Stimulated activated CD8-positive, alpha-beta memory T cell treated with anti-CD3 and anti-CD28 coated beads, Interleukin-12 subunit alpha, Interleukin-12 subunit beta, amount 100 ng/mL, for 1 hour (primary cell): Measurements from ENCODE around the gene LGALS16.
"Not testable (repeated sequence)": the region's sequence is repeated elsewhere in the genome, so short reads cannot be mapped to it uniquely, and the experiment has no call there.

Experiments used
- DNase-seq: peaks from one replicate; pipeline ENCODE4 v3.0.0-alpha.2; 2020; ENCODE audit warnings: low read depth

The LGALS16 gene, protein sequence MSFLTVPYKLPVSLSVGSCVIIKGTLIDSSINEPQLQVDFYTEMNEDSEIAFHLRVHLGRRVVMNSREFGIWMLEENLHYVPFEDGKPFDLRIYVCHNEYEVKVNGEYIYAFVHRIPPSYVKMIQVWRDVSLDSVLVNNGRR

DNA sequence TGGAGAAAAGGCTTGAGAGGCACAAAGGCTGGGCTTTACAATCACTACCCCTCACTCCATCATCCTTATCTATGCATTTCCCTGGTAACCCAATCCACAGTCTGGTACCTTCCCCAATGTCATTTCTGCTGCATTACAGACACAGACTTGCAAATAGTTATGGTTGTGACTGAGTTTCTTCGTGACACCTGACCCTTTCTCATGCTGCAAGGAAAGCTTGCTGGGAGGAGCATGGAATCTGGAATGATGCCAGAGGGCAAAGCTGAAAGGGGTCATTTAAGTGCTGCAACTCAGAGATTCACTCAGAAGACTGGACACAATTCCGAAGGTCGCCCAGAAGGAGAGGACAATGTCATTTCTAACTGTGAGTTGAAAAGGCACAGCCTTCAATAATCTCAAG is at the start of gene LGALS16:
Gene LGALS16 (plus strand): TSS at position 301 of the 400 bp plus-strand sequence. CDS start 49 bp downstream, at position 350.
- DNase-seq = no peak

DNA sequence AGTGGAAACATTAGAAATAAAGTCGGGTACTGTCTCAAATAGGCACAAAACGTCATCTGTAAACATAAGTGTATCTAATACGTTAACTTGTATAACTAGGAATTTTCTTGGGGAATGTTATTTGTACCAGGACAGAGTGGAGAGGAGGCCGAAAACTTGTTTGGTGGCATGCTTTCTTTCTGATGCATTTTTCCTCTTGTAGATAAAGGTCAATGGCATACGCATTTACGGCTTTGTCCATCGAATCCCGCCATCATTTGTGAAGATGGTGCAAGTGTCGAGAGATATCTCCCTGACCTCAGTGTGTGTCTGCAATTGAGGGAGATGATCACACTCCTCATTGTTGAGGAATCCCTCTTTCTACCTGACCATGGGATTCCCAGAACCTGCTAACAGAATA is 48.7 kb upstream of the LGALS16 start:
- DNase-seq = no peak

DNA sequence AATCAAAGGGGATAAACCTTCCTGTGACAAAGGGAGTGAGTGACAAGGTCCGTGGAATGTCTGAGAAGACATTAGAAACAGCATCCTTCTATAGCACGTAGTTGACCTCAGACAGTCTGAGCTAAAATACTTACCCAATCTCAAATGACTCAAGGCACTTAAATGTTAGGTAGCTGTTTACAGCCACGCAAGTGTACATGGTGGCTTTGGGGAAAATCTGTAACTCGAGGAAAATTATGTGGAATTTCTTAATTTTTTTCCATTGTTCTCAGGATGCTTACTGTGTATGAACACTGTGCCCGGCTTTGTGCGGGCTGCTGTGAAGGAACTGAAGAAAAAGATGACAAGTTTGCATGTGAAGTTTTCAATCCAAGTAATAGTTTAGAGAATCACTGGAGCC is 48.2 kb upstream of the LGALS16 start:
- no peak for DNase-seq

DNA sequence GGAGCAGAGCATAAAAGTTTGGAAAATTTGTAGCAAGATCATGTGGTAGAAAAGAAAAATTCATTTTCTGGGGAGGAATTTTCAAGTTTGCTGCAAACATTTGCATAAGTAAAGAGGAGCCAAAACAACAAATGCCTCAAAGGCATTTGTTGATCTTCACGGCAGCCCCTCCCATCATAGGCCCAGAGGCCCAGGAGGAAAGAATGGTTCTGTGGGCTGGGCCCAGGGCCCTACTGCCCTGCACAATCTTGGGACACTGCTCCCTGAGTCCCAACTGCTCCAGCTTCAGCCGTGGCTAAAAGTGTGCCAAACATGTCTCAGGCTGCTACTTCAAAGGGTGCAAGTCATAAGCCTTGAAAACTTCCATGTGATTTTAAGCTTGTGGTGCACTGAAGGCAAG is 42.1 kb upstream of the LGALS16 start:
- no peak for DNase-seq

DNA sequence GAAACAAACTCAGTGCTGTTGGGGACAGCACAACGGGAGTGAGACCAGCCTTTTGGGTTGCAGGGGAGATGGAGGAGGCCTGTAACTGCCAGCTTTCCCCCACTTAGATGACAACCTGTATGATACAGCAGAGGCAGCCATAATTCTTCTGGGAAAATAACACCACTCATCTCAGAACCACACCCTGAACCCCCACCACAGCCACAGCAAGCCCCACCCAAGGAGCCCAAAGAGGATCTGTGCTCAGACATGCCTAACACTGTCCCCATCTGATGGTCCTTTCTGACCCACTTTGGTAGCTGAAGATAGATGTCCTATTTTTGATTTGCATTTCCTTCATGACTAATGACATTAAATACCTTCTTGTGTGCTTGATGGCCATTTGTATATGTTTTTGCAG is 38.0 kb upstream of the LGALS16 start:
- no peak for DNase-seq

DNA sequence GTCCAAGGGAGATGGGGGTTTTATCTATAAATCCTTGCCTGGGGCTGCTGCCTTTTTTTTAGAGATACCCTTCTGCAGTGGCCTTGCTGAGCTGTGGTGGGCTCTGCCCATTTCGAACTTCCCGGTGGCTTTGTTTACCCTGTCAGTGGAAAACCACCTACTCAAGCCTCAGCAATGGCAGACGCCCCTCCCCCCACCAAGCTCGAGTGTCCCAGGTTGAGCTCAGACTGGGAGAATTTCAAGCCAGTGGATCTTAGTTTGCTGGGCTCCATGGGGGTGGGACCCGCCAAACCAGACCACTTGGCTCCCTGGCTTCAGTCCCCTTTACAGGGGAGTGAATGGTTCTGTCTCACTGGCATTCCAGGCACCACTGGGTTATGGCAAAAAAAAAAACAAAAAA is 31.8 kb upstream of the LGALS16 start:
- DNase-seq = no peak

DNA sequence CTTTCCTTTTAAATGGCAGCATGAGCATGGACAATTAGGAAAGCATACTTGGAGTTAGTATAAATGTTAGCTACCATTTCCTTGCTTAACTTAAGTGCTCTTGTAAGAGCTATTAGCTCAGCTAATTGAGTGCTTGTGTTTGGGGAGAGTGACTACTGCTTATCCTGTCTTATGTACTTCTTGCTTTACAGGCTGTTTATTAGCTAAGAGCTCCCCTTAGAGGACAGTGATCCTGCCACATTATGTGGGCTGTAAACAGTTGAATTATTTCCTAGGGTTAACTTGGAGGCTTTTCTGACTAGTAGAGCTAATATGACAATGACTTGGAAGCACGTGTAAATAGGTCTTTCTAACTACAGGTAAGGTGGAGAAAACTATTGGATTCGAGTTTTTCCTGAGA is 28.1 kb upstream of the LGALS16 start:
- DNase-seq = not testable (repeated sequence)

DNA sequence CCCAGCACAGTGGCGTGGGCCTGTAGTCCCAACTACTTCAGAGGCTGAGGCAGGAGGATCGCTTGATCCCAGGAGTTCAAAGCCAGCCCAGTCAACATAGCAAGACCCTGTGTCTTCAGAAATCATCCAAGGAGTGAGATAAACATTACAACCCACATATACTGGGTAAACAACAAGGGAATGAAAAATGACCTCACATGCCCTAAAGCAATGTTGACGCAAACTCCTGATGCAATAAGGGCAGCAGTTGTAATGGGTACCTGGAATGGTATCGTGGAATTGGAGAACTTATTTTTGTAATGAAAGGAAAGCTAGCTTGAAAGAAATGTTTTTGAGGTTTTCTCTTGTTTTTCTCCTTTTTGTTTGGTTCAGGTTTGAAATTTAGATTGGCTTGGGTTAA is 24.5 kb upstream of the LGALS16 start:
- DNase-seq = no peak

DNA sequence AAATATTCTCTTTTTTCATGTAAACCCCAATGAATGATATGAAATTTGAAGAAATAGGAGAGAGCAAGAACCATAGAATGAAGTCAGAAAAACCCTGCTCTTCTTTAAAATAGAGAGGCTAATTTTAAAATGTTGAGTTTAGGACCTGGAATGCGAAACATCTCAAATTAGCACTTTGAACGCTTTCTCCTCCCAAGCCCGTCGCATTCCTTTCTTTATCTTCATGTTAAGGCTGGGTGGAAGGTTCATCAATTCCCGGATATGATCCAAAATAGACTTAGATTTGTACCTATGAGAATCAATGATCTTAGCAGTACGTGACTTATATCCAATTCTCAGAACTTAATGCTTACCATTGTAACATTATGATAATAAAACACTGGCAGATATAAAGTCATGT is 24.1 kb upstream of the LGALS16 start:
- DNase-seq = no peak

DNA sequence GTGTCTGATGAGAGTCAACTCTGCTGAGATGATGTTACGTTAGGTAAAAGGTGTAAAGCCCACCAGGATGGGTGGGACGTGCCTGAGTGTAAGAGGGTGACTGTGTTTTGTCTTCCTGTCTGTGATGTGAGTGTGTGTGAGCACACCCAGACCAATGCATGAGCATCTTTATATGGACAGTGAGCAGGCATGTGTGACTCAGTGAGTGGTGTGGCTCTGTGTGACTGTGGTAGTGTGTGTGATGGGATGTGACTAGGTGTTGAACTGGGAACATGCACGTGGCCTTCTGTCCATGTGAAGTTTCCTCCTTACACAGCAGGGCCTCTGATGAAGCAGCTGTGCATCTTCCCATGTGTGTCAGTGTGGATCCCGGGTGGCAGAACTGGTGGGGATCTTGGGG is 17.8 kb upstream of the LGALS16 start:
- no peak for DNase-seq

DNA sequence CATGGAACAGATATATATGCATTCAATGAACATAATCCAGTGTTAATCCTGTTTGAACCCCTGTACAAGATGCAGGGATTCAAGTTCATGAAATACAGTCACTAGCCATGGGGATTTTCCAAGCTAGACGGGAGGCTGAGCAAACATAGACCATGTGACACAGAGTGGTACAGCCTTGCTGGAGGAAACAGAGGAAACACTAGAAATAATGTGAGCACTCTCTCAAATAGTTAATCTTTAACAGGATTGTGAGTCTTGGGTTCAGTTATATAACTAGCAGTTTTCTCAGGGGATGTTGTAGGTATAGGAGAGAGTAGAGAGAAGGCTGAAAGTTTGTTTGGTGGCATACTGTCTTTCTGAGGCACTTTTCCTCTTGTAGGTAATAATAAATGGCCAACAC is 13.9 kb upstream of the LGALS16 start:
- no peak for DNase-seq

DNA sequence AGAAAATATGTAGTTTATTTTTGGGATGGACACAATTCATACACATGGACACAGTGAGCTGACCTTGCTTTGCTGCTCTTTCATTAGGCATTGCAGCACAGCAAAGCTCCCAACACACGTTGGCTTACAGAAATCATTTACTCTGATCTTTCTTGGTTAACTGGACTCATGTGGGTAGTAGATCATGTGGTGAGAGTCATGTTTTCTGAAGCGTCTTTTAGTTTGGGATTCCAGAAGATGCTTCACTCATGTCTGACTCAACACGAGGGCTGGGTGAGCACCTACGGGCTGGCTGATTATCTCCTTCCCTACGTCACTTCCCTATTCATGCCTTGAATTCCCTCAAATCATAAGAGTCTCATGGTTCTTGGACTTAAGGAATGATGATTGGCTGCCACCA is 12.1 kb upstream of the LGALS16 start:
- DNase-seq = no peak

DNA sequence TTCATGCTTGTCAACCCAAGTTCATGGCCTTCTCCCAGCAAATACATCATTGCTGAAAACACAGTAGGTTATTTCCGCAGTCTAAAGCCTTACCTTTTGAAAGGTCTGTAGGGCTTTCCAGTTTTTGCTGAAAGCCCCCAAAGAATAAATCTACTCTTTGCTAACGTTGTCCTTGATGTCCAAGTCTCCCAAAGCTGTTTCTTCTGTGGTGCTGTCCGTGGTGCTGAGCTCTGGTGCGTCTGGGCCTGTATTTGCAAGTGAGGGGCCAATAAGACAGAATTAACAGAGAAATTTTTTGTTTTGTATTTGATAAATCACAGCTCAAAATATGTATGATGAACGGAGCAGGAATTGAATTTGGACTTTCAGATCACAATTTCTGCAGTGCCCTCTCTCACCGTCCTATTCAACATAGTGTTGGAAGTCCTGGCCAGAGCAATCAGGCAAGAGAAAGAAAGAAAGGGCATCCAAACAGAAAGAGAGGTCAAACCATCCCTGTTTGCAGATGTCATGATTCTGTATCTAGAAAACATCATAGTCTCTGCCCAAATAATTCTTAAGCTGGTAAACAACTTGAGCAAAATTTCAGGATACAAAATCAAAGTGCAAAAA is 9.8 kb upstream of the LGALS16 start:
- DNase-seq = no peak

DNA sequence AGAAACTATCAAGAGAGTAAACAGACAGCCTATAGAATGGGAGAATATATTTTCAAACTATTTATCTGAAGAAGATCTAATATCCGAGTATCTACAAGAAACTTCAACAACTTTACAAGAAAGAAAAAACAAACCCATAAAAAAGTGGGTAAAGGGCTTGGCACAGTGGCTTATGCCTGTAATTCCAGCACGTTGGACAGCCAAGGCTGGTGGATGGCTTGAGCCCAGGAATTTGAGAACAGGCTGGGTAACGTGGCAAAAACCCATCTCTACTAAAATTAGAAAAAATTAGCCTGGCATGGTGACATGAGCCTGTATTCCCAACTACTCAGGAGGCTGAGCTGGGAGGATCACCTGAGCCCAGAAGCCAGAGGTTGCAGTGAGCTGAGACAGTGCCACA is 7.8 kb upstream of the LGALS16 start:
- DNase-seq = no peak

DNA sequence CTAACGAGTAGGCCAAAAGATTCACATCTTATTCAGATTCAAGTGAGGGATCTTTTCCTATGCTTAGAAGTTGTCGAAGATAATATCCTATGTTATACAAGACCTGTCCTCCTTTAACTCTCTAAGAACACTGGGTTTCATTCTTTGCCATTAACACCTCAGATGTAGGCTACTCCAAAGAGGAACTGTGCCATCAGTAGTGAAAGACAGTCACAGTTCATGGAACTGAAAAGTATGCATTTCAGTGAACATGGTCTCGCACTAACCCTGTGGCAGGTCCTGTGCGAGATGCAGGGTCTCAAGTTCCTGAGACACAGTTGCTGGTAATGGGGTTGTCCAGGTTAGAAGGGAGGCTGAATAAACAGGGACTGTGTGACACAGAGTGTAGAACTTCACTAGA is 4.1 kb downstream of the LGALS16 start:
- DNase-seq = no peak

DNA sequence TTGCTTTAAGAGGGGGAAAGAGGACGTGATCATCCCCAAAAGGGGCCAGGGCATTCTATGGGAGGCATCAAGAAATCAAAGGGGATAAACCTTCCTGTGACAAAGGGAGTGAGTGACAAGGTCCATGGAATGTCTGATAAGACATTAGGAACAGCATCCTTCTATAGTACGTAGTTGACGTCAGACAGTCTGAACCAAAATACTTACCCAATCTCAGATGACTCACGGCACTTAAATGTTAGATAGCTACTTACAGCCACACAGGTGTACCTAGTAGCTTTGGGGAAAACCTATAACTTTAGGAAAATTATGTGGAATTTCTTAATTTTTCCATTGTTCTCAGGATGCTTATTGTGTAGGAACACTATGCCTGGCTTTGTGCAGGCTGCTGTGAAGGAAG is 4.9 kb downstream of the LGALS16 start:
- DNase-seq = no peak

DNA sequence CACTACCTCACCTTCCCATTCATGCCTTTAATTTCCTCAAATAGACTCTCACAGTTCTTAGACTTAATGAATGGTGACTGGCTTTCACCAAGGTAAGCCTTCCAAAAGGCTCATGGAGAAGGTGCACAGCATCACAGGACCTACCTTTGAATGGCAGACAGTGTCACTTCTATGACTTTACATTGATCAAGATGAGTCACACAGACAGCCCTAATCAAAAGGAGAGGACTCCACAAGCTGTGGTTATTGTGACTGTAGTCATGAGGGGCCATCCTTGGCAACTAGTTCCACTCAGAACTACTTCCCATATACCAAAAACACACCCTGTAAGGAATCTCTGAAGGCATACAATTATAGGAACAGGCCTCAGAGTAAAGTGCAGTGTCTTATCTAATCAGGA is 5.9 kb downstream of the LGALS16 start:
- DNase-seq = no peak

DNA sequence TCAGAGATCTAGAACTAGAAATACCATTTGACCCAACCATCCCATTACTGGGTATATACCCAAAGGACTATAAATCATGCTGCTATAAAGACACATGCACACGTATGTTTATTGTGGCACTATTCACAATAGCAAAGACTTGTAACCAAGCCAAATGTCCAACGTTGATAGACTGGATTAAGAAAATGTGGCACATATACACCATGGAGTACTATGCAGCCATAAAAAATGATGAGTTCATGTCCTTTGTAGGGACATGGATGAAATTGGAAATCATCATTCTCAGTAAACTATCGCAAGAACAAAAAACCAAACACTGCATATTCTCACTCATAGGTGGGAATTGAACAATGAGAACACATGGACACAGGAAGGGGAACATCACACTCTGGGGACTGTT is 14.1 kb downstream of the LGALS16 start:
- DNase-seq = not testable (repeated sequence)

DNA sequence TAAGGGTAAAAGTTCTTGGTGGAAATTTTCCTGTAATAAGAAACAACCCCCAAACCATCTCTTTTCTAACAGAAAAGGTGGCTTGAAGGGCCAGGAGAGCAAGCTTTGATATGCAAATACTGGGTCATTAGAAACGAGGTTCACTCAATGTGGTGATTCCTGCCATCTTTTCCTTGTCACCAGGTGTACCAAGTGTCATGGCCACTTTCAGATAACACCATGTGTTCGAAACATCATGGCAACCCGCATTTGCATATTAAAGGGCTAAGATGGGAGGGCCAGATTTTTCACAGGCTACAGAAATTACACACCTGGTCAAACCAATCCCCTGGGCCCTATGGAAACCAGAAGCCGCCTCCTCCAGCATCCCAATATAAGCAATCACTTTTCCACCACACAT is 15.3 kb downstream of the LGALS16 start:
- DNase-seq = no peak

DNA sequence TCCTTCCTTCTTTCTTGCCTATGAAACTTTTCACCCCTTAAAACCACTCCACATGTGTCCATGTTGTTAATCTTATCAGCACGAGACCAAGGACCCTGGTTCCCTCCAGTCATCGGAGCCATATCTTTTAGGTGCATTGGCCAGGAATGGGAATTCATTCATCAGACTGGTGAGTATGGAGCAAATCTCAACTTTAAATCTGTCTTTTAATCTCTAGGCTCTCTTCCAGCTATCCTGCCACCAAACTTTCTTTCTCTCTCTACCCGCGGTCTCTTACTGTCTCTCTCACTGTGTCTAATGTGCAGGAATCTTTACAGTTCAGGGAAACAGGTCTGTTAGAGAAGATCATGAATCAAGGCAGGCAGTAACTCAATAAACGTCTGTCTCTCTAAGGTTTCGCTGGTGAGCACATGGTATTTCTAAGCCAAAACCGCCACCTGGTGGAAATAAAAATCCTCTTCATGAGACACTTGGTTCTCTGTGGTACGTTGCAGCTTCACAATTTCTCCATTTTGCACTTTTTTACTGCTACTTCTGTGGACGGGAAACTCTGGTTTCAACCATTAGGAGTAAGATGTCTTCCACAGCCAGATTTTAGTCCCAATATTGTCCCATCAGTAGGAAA is 16.1 kb downstream of the LGALS16 start:
- DNase-seq = peak; percentile 20

DNA sequence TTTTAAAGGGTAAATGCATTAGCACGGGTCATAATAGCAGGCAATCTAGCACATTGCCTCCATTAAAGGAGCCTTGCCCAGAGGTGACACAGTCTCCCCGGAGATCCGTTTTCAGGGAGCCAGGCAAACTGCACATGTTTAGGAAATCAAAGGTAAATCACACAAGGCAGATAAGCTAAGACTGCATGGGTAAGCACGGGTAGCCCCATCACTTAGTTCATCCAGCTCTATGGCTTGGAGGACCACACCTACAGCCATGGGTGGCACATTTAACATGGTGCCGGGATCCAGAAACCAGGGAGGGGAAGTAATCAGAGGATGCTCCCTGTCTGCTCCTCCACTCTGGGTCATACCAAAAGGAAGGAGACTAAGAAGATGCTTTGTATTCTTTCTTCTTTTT is 16.8 kb downstream of the LGALS16 start:
- DNase-seq = no peak

DNA sequence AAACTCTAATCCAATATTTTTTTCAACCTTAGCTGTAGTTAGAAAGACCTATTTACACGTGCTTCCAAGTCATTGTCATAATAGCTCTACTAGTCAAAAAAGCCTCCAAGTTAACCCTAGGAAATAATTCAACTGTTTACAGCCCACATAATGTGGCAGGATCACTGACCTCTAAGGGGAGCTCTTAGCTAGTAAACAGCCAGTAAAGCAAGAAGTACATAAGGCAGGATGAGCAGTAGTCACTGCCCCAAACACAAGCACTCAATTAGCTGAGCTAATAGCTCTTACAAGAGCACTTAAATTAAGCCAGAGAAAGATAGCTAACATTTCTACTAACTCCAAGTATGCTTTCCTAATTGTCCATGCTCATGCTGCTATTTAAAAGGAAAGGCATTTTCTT is 18.1 kb downstream of the LGALS16 start:
- DNase-seq = not testable (repeated sequence)

DNA sequence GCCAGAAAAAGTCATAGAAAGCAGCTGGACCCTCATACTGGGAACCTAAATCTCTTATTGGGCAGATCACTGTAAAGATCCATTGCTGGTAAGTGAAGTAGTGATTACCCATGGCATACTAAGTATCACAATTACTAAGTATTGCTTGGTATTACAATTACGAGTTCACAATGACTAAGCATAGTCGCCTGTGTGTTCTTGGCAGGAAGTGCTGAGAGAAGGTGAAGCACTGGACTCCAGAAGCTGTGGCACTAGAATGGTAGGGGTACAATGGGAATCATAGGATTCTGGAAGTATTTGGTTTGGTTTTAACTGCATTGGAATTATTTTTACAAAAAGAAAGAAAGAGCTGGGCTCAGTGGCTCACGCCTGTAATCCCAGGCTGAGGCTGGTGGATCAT is 20.3 kb downstream of the LGALS16 start:
- DNase-seq = no peak
